CD4-positive, alpha-beta T cell (primary cell): ENCODE results near the gene PSMB2. TPM values are rescaled to one million over a fixed set of nuclear protein-coding genes. Genes with fewer than 3 reads are reported as not detected.

Experiments
- ATAC-seq: fragments of 200-7000 bp; cut with Tn5 transposase; one replicate; pipeline ENCODE4 v1.10.0; 2022; ENCODE audit warnings: mild to moderate bottlenecking; ENCODE audit not compliant: poor library complexity
- CTCF ChIA-PET: fragments of 350-600 bp; sonication (Branson Sonifier 250); formaldehyde crosslinking; loops from one replicate; lab custom pipeline; 2021; ENCODE audit warnings: antibody characterized with exemption, inconsistent platforms; lab: Charles Lee
- POLR2A ChIA-PET: fragments of 350-600 bp; sonication (Branson Sonifier 250); formaldehyde crosslinking; loops from one replicate; lab custom pipeline; 2021; ENCODE audit warnings: antibody characterized with exemption, inconsistent platforms; lab: Charles Lee
- DNase-seq, 14 experiments: peaks; one replicate each; pipeline ENCODE4 v3.0.0-alpha.2; 2013 to 2020; ENCODE audit warnings: mixed read lengths in 2 of 14
- H3K27ac ChIP-seq, 2 donors: one replicate each; pipeline versions ENCODE4 v1.5.1 to v1.7.0; 2013; ENCODE audit warnings: low read length in 2 of 2, low read depth in 1 of 2, mild to moderate bottlenecking in 1 of 2
- H3K27me3 ChIP-seq, 2 experiments: 1 replicate in 1 of 2; 2 replicates in 1 of 2; pipeline versions ENCODE4 v1.6.1 to v1.7.0; 2013; ENCODE audit warnings: low read length in 2 of 2, control low read depth in 1 of 2, mild to moderate bottlenecking in 1 of 2, moderate library complexity in 1 of 2; ENCODE audit not compliant: insufficient read depth in 2 of 2, control insufficient read depth in 1 of 2
- H3K36me3 ChIP-seq: one replicate; pipeline ENCODE4 v1.6.1; 2013; ENCODE audit warnings: low read length, control low read depth; ENCODE audit not compliant: insufficient read depth
- H3K4me1 ChIP-seq: one replicate; pipeline ENCODE4 v1.6.1; 2013; ENCODE audit warnings: low read length, control low read depth; ENCODE audit not compliant: insufficient read depth
- H3K4me3 ChIP-seq: one replicate; pipeline ENCODE4 v1.5.1; 2013; ENCODE audit warnings: mild to moderate bottlenecking, low read length, moderate library complexity
- H3K9me3 ChIP-seq, 2 experiments: 1 replicate in 1 of 2; 2 replicates in 1 of 2; pipeline versions ENCODE4 v1.6.1 to v1.7.0; 2013; ENCODE audit warnings: low read length in 2 of 2, mild to moderate bottlenecking in 2 of 2, control low read depth in 1 of 2, moderate library complexity in 1 of 2; ENCODE audit not compliant: control insufficient read depth in 1 of 2, insufficient read depth in 1 of 2
- H3K27ac Mint-ChIP-seq: one replicate; pipeline ENCODE4 v1.8.0; 2020; ENCODE audit warnings: mixed read lengths
- H3K27me3 Mint-ChIP-seq: one replicate; pipeline ENCODE4 v1.8.0; 2021; ENCODE audit warnings: mixed read lengths
- H3K36me3 Mint-ChIP-seq: one replicate; pipeline ENCODE4 v1.8.0; 2021; ENCODE audit warnings: low read depth, mixed read lengths
- H3K4me1 Mint-ChIP-seq: one replicate; pipeline ENCODE4 v1.8.0; 2021; ENCODE audit warnings: low read depth, mixed read lengths
- H3K4me3 Mint-ChIP-seq: one replicate; pipeline ENCODE4 v1.8.0; 2020; ENCODE audit warnings: mild to moderate bottlenecking, mixed read lengths
- H3K9me3 Mint-ChIP-seq: one replicate; pipeline ENCODE4 v1.8.0; 2020; ENCODE audit warnings: mixed read lengths
- CTCF ChIP-seq: fragments of 200-600 bp; IDR thresholded peaks from one replicate; pipeline ENCODE4 v1.8.0; 2022; ENCODE audit warnings: antibody characterized with exemption, mild to moderate bottlenecking
- intact Hi-C, 2 experiments: fragments of 100-400 bp; cut with DNase I in 1 of 2; cut with micrococcal nuclease in 1 of 2; formaldehyde crosslinking; loops; one replicate each; pipeline versions ENCODE4 v1.15.1 to v1.9.0; 2023 to 2025; cut with DNase I, micrococcal nuclease
- total RNA-seq, 174 experiments: library from RNA in 2 of 174; stranded (reverse) in 2 of 174; gene quantifications; one replicate each; pipeline ENCODE4 v1.2.3 and lab custom pipeline; 2021 to 2026

PSMB2 gene
- total RNA-seq, 2 experiments from 2014 or later: 34.0 to 35.3 TPM

- Histone ChIP-seq H3K27me3 (no peaks in the 10 kb centered on the region), H3K4me3 (no peak overlapping the region), H3K27ac (no peak overlapping the region), H3K4me1 (no peaks in the 10 kb centered on the region), H3K36me3 (no peaks in the 10 kb centered on the region), H3K9me3 (no peaks in the 10 kb centered on the region)
- POLR2A ChIA-PET: no interaction called here
- no peak for TF ChIP-seq CTCF
- intact Hi-C loops: no loop called here
- Mint-ChIP-seq H3K36me3 (no peaks in the 10 kb centered on the region), H3K4me1 (no peaks in the 10 kb centered on the region), H3K27ac (no peak overlapping the region), H3K27me3 (no peaks in the 10 kb centered on the region), H3K4me3 (no peak overlapping the region), H3K9me3 (no peaks in the 10 kb centered on the region)
- ATAC-seq (no peak), DNase-seq (no peak)
- CTCF ChIA-PET: no interaction called here
Observed at GRCh38 chr1:35688161-35688560, 46.8 kb upstream of the PSMB2 start.

- no peak for TF ChIP-seq CTCF
- Histone ChIP-seq H3K9me3 (no peaks in the 10 kb centered on the region), H3K27me3 (no peaks in the 10 kb centered on the region), H3K4me1 (no peaks in the 10 kb centered on the region), H3K4me3 (no peak overlapping the region), H3K27ac (no peak overlapping the region), H3K36me3 (no peaks in the 10 kb centered on the region)
- Mint-ChIP-seq H3K4me3 (no peak overlapping the region), H3K36me3 (no peaks in the 10 kb centered on the region), H3K27ac (no peak overlapping the region), H3K27me3 (no peaks in the 10 kb centered on the region), H3K9me3 (no peaks in the 10 kb centered on the region), H3K4me1 (no peaks in the 10 kb centered on the region)
- ChIA-PET CTCF (no interaction called here), POLR2A (no interaction called here)
- intact Hi-C loops: no loop called here
- ATAC-seq: no peak
- no peak for DNase-seq
Observed at GRCh38 chr1:35683012-35683411, 41.7 kb upstream of the PSMB2 start.

- Mint-ChIP-seq H3K4me1 (no peaks in the 10 kb centered on the region), H3K9me3 (no peaks in the 10 kb centered on the region), H3K36me3 (no peaks in the 10 kb centered on the region), H3K27me3 (peaks cover 4% of the 10 kb centered on the region), H3K27ac (no peak overlapping the region), H3K4me3 (no peak overlapping the region)
- ATAC-seq (no peak), DNase-seq (no peak)
- TF ChIP-seq CTCF: no peak
- H3K27ac ChIP-seq: no peak overlapping the region
- intact Hi-C loops: no loop called here
- CTCF ChIA-PET: no interaction called here
- H3K4me1 ChIP-seq: no peaks in the 10 kb centered on the region
- H3K9me3 ChIP-seq: no peaks in the 10 kb centered on the region
- no peaks in the 10 kb centered on the region for H3K36me3 ChIP-seq
- H3K27me3 ChIP-seq: no peaks in the 10 kb centered on the region
- no peak overlapping the region for H3K4me3 ChIP-seq
- POLR2A ChIA-PET: interaction anchor here (1.0 kb wide), 1 partner anchor 18 kb away, joined by 3 read pairs; no protein-coding TSS in a partner anchor
Observed at GRCh38 chr1:35680271-35680670, 38.9 kb upstream of the PSMB2 start.
